HUES48 (cell line): Measurements from ENCODE around the gene EEF1AKMT4.
A peak's percentile ranks its signal among the peaks of the same experiment; 100 is the strongest.

ENCODE experiments used
- H3K27ac ChIP-seq: one replicate; pipeline ENCODE4 v1.7.0; 2013; ENCODE audit warnings: low read depth, low read length, inconsistent platforms
- H3K27me3 ChIP-seq: 2 replicates; pipeline ENCODE4 v1.6.1; 2013; ENCODE audit warnings: mild to moderate bottlenecking, low read length; ENCODE audit not compliant: control insufficient read depth, insufficient read depth
- H3K36me3 ChIP-seq: 2 replicates; pipeline ENCODE4 v1.6.1; 2013; ENCODE audit warnings: low read length; ENCODE audit not compliant: control insufficient read depth, insufficient read depth
- H3K4me1 ChIP-seq: 2 replicates; pipeline ENCODE4 v1.6.1; 2013; ENCODE audit warnings: mild to moderate bottlenecking, low read length; ENCODE audit not compliant: control insufficient read depth, insufficient read depth
- H3K4me3 ChIP-seq: 2 replicates; pipeline ENCODE4 v1.5.1; 2013; ENCODE audit warnings: mild to moderate bottlenecking, low read depth, low read length
- H3K9ac ChIP-seq: 2 replicates; pipeline ENCODE4 v1.6.1; 2013; ENCODE audit warnings: mild to moderate bottlenecking, low read depth, low read length, moderate library complexity
- H3K9me3 ChIP-seq: 2 replicates; pipeline ENCODE4 v1.6.1; 2013; ENCODE audit warnings: low read length; ENCODE audit not compliant: control insufficient read depth, insufficient read depth

Gene EEF1AKMT4

DNA sequence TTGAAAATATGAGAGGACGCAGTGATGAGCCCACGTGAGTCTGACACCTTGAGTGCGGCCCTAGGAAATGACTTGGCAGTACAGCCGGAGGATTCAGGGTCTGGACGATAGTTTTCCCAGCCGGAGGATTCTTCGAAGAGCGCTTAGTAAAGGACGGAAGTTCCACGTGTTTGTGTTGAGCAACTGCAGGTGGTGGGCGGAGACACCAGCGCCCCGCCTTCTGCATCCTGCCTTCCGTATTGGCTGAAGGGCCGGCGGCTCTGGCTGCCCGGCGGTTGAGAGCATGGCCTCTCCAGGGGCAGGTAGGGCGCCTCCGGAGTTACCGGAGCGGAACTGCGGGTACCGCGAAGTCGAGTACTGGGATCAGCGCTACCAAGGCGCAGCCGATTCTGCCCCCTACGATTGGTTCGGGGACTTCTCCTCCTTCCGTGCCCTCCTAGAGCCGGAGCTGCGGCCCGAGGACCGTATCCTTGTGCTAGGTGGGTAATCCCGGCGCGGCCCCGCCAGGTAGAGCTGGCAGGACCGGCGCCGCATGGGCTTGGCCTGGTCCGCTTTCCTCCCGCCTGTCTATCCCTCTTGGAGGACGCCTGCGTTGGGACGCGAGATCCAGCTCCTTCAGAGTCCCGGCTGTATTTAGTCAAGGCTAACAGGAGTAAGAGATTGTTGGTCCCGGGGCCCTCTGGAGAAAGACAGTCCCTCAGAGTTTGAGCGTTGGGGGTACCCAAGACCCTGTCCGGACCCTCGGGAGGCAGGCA is at the start of gene EEF1AKMT4:
Gene EEF1AKMT4 (plus strand): TSS at position 261 of the 755 bp plus-strand sequence. CDS start 23 bp downstream, at position 284.
- Histone ChIP-seq H3K9me3 (no peaks in the 10 kb centered on the region), H3K27ac (peak within 1 kb of the TSS; percentile 97), H3K4me3 (peak within 1 kb of the TSS; percentile 79), H3K27me3 (no peaks in the 10 kb centered on the region), H3K4me1 (no peaks in the 10 kb centered on the region), H3K9ac (peak within 1 kb of the TSS; percentile 93), H3K36me3 (peaks cover 14% of the 10 kb centered on the region)

DNA sequence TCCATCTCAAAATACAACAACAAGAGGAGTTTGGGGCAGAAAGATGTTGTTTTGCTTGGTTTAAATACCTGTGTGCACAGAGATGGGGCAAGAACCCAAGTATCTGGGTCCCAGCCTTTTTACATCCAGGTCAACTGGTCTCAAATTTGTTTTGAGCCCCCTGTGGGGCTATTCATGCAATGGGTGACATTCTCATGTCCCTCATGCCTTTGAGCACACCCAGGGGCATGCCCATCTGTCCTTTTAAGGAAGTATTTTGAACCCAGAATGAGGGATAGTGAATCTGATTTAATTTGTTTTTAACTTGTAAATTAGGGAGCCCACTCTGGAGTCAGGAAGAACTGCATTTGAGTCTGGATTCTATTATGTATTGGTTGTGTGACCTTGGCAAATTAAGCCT is 48.6 kb upstream of the EEF1AKMT4 start:
- no peaks in the 10 kb centered on the region for H3K4me1 ChIP-seq
- H3K9ac ChIP-seq, result no peak overlapping the region
- H3K4me3 ChIP-seq, result no peak overlapping the region
- no peaks in the 10 kb centered on the region for H3K9me3 ChIP-seq
- H3K27me3 ChIP-seq, result no peaks in the 10 kb centered on the region
- H3K36me3 ChIP-seq, result no peaks in the 10 kb centered on the region
- H3K27ac ChIP-seq, result no peak overlapping the region

DNA sequence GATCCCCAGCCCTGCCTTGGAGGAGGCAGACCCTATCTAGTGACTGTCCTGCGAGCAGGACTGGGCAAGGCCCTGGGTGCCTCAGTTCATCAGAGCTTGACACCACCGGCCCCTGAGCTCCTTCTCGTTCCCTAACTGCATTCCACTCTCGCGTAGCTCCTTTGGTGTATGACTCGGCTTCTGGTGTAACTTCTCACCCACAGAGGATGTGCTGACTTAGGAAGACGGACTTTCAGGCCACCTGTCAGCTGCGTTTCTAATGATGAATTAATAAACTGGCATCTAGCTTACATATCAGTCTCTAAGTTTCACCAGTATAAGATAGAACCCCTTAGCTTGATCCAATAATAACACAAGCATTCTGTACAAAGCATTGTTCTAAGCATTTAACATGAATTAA is 45.9 kb upstream of the EEF1AKMT4 start:
- H3K27ac ChIP-seq, result no peak overlapping the region
- H3K4me3 ChIP-seq, result no peak overlapping the region
- no peaks in the 10 kb centered on the region for H3K27me3 ChIP-seq
- H3K9me3 ChIP-seq, result no peaks in the 10 kb centered on the region
- no peaks in the 10 kb centered on the region for H3K4me1 ChIP-seq
- H3K36me3 ChIP-seq, result no peaks in the 10 kb centered on the region
- H3K9ac ChIP-seq, result no peak overlapping the region

DNA sequence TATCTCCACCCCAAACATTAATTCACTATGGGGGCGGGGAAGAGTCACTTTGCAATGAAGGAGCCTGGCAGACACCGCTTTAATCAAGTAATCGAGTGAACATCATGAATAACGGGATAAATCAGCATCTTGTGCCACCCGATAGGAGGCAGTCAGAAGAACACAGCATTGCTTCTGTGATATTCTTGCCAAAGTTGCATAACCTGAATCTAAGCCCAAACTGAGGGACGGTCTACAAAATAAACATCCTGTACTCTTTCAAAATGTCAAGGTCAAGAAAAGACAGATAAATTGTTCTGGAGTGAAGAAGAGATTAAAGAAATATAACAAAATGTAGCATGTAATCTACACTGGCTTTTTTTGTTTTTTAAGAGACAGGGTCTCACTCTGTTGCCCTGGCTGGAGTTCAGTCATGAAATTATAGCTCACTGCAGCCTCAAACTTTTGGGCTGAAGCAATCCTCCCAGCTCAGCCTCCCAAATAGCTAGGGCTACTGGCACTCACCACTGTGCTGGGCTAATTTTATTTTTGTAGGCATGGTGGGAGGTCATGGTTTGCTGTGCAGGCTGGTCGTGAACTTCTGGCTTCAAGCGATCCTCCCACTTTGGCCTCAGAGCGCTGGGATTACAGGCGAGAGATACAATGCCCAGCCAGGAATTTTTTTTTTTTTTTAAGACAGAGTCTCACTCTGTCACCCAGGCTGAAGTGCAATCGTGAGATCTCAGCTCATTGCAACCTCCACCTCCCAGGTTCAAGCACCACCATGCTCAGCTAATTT is 40.1 kb upstream of the EEF1AKMT4 start:
- no peak overlapping the region for H3K27ac ChIP-seq
- H3K27me3 ChIP-seq, result no peaks in the 10 kb centered on the region
- no peak overlapping the region for H3K4me3 ChIP-seq
- H3K4me1 ChIP-seq, result no peaks in the 10 kb centered on the region
- H3K9me3 ChIP-seq, result no peaks in the 10 kb centered on the region
- no peaks in the 10 kb centered on the region for H3K36me3 ChIP-seq
- H3K9ac ChIP-seq, result no peak overlapping the region

DNA sequence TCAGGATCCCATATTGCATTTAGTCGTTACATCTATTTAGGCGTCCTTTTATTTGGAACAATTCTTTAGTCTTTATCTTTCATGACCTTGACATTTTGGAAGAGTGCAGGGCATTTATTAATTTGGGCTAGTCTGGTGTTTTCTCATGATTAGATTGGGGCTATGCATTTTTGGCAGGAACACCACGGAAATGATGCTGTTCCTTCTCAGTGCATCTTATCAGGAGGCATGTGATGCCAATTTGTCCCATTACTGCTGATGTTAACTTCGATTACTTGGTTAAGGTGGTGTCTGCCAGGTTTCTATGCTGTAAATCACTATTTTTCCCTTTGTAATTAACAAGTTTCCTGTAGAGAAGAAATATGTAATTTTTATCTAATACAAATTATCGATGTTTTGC is 38.2 kb upstream of the EEF1AKMT4 start:
- no peaks in the 10 kb centered on the region for H3K27me3 ChIP-seq
- no peak overlapping the region for H3K27ac ChIP-seq
- H3K9me3 ChIP-seq, result no peaks in the 10 kb centered on the region
- H3K9ac ChIP-seq, result no peak overlapping the region
- H3K4me1 ChIP-seq, result no peaks in the 10 kb centered on the region
- H3K36me3 ChIP-seq, result no peaks in the 10 kb centered on the region
- no peak overlapping the region for H3K4me3 ChIP-seq

DNA sequence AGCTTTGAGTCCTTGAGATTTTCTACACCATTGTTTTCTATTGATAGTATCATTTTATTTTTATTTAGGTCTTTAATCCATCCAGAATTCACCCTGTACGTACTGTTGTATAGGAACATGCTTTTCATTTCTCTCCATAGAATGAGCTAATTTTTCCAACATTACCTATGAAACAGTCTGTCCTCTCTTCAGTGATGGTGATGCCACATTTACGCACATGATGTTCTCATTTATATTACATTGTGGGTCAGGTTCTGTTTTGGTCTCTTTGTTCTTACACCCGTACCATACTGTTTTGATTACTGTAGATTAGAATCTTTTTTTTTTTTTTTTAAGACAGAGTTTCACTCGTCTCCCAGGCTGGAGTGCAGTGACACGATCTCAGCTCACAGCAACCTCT is 37.8 kb upstream of the EEF1AKMT4 start:
- H3K27ac ChIP-seq, result no peak overlapping the region

DNA sequence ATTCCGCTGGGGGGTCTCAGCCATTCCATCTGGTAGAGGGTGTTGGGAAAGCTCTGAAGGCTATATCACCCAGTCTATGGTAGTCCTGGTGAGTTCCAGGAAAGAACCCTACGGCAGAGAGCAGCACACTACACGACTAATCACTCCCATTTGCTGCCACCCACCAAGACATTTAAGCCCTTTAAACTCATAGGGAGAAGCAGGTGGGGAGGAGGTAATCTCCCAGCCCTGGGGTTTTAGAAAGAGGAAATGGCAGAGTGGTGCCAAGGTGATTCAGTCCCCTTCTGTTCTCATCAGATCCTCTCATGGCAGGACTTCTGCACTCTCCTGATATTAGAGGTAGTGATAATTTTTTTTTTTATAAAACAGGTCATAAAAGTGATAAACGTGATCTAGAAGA is 30.7 kb upstream of the EEF1AKMT4 start:
- Histone ChIP-seq H3K9ac (no peak overlapping the region), H3K27me3 (no peaks in the 10 kb centered on the region), H3K36me3 (no peaks in the 10 kb centered on the region), H3K4me3 (no peak overlapping the region), H3K27ac (no peak overlapping the region), H3K9me3 (no peaks in the 10 kb centered on the region), H3K4me1 (no peaks in the 10 kb centered on the region)

More for the DNA sequence above, 37.8 kb upstream of the EEF1AKMT4 start:
- Histone ChIP-seq H3K9ac (no peak overlapping the region), H3K27me3 (no peaks in the 10 kb centered on the region), H3K4me1 (no peaks in the 10 kb centered on the region), H3K4me3 (no peak overlapping the region), H3K36me3 (no peaks in the 10 kb centered on the region), H3K9me3 (no peaks in the 10 kb centered on the region)

DNA sequence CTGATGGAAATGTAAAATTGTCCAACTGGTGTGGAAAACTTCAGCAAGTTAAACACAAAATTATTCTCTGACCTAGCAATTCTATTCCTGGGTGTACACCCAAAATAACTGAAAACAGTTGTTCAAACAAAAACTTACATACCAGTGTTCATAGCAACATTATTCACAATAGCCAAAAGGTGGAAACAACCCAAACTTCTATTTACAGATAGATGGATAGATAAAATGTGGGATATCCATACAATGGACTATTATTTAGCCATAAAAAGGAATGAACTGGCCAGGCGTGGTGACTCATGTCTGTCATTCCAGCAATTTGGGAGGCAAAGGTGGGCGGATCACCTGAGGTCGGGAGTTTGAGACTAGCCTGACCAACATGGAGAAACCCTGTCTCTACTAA is 27.0 kb upstream of the EEF1AKMT4 start:
- Histone ChIP-seq H3K9ac (no peak overlapping the region), H3K27me3 (peaks cover under 1% of the 10 kb centered on the region; the same call in 1 of the 2 replicates), H3K9me3 (no peaks in the 10 kb centered on the region), H3K27ac (no peak overlapping the region), H3K4me3 (no peak overlapping the region), H3K36me3 (no peaks in the 10 kb centered on the region), H3K4me1 (no peaks in the 10 kb centered on the region)

DNA sequence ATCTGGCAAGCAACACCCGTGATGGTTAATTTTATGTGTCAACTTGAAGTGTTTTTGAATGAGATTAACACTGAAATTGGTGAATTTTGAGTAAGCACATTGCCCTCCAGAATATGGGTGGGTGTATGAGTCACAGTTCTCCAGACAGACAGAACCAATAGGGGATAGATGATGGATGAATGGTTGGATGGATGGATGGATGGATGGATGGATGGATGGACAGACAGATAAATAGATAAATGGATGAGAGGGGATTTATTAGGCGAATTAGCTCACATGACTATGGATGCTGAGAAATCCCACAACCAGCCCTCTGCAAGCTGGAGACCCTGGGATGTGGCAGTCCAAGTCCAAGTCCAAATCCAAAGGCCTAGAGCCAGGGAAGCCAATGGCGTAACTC is 25.5 kb upstream of the EEF1AKMT4 start:
- Histone ChIP-seq H3K9me3 (no peaks in the 10 kb centered on the region), H3K27ac (no peak overlapping the region), H3K9ac (no peak overlapping the region), H3K27me3 (peaks cover 15% of the 10 kb centered on the region), H3K4me3 (no peak overlapping the region), H3K36me3 (no peaks in the 10 kb centered on the region), H3K4me1 (no peaks in the 10 kb centered on the region)

DNA sequence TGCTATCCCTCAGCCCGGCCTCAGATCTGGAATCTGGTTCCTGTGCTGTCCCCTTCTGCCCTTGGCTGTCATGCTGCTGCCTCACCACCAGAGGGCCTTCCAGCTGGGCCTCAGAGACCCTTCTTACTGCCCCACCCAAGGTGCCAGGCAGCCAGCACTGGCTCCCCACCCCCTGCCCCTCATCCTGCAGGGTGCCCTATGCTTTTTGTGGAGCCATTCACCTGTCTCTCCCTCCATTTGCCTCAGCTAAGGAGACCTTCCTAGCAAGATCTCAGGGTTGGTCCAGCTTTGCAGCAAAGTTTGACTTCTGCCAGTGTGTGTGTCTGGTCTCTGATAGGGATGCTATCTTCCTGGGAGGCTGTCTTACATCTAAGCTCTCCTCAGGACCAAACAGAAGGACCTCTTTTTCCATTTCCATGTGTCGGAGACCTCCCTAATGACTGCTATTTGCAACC is 22.0 kb upstream of the EEF1AKMT4 start:
- Histone ChIP-seq H3K9me3 (no peaks in the 10 kb centered on the region), H3K9ac (no peak overlapping the region), H3K4me1 (no peaks in the 10 kb centered on the region; the same call in 1 of the 2 replicates), H3K4me3 (no peak overlapping the region), H3K36me3 (no peaks in the 10 kb centered on the region), H3K27ac (no peak overlapping the region), H3K27me3 (peaks cover 50% of the 10 kb centered on the region)
